Esophagus (tissue), 2 donors: ENCODE data around the gene GBP1. TPM values are rescaled to one million over a fixed set of nuclear protein-coding genes. Genes with fewer than 3 reads are reported as not detected.

Experiments
- H3K27ac ChIP-seq, 2 donors: one replicate each; pipeline ENCODE4 v1.5.1; 2013; ENCODE audit warnings: low read depth in 2 of 2, mild to moderate bottlenecking in 2 of 2, inconsistent platforms in 1 of 2, low read length in 1 of 2, moderate library complexity in 1 of 2
- H3K27me3 ChIP-seq, 2 donors: one replicate each; pipeline ENCODE4 v1.6.1; 2013; ENCODE audit warnings: low read length in 2 of 2, control low read depth in 1 of 2, mild to moderate bottlenecking in 1 of 2; ENCODE audit not compliant: insufficient read depth in 2 of 2, control insufficient read depth in 1 of 2
- H3K36me3 ChIP-seq, 2 donors: one replicate each; pipeline ENCODE4 v1.6.1; 2013; ENCODE audit warnings: low read length in 1 of 2; ENCODE audit not compliant: control insufficient read depth in 2 of 2, insufficient read depth in 2 of 2
- H3K4me1 ChIP-seq, 2 donors: one replicate each; pipeline ENCODE4 v1.6.1; 2013; ENCODE audit warnings: low read length in 1 of 2; ENCODE audit not compliant: control insufficient read depth in 2 of 2, insufficient read depth in 2 of 2
- H3K4me3 ChIP-seq, 2 donors: one replicate each; pipeline ENCODE4 v1.5.1; 2013; ENCODE audit warnings: low read length in 2 of 2, mild to moderate bottlenecking in 2 of 2, low read depth in 1 of 2, moderate library complexity in 1 of 2
- H3K9me3 ChIP-seq, 2 donors: one replicate each; pipeline ENCODE4 v1.6.1; 2013; ENCODE audit warnings: mild to moderate bottlenecking in 2 of 2, low read depth in 1 of 2, low read length in 1 of 2, moderate library complexity in 1 of 2; ENCODE audit not compliant: control insufficient read depth in 2 of 2, insufficient read depth in 1 of 2
- WGBS, 2 donors: extraction: QIAGEN DNeasy Blood & Tissue Kit; methylation state at CpG; one replicate each; pipeline ENCODE4 v1.1.7; 2013; 5-methylcytosine and 5-hydroxymethylcytosine counted together
- polyA plus RNA-seq, 2 donors: library from polyadenylated mRNA; stranded (reverse); fragments of 200-250 nt; gene quantifications; one replicate each; pipeline ENCODE4 v1.2.3, GENCODE V29; 2013
- donor health status: healthy with polysubstance abuse.
- donor health status: Bipolar disorder and iron deficiency.

Gene GBP1
- 10 to 100 TPM; 10.1 to 13.7 TPM for polyA plus RNA-seq

- Histone ChIP-seq H3K9me3 (no peaks in the 10 kb centered on the region), H3K36me3 (no peaks in the 10 kb centered on the region), H3K4me3 (peak within 1 kb of the TSS; percentile 40 to 63), H3K4me1 (no peaks in the 10 kb centered on the region), H3K27ac (peak within 1 kb of the TSS; percentile 70 to 81), H3K27me3 (no peaks in the 10 kb centered on the region)
- WGBS, 2 donors = 18 to 22% methylated on average over 4 of the region's 4 CpGs
These were observed at the start of gene GBP1 for GRCh38 chr1:89065079-89065868. TSS of gene GBP1 (minus strand) at chr1:89065208. CDS start at chr1:89063234, 1,974 bp downstream.

GRCh38 chr1:89114662-89115061 lies 49.7 kb upstream of the GBP1 start:
- WGBS, 2 donors = 74 to 78% methylated on average over 2 of the region's 2 CpGs

GRCh38 chr1:89112871-89113613 lies 48.0 kb upstream of the GBP1 start:
- H3K9me3 ChIP-seq = no peaks in the 10 kb centered on the region
- WGBS, 2 donors = 80 to 82% methylated on average over 5 of the region's 5 CpGs
- no peaks in the 10 kb centered on the region for H3K27me3 ChIP-seq
- no peak overlapping the region for H3K27ac ChIP-seq
- peaks cover 14 to 18% of the 10 kb centered on the region in 2 donors for H3K36me3 ChIP-seq
- no peak overlapping the region for H3K4me3 ChIP-seq
- no peaks in the 10 kb centered on the region for H3K4me1 ChIP-seq

More at GRCh38 chr1:89114662-89115061, 49.7 kb upstream of the GBP1 start:
- Histone ChIP-seq H3K36me3 (peaks cover 14 to 20% of the 10 kb centered on the region in 2 donors), H3K4me3 (no peak overlapping the region), H3K4me1 (no peaks in the 10 kb centered on the region), H3K27ac (no peak overlapping the region), H3K9me3 (no peaks in the 10 kb centered on the region), H3K27me3 (no peaks in the 10 kb centered on the region)

GRCh38 chr1:89104687-89105086 lies 39.7 kb upstream of the GBP1 start:
- Histone ChIP-seq H3K36me3 (peaks cover 6 to 9% of the 10 kb centered on the region in 2 donors), H3K9me3 (no peaks in the 10 kb centered on the region), H3K4me3 (no peak overlapping the region), H3K27ac (no peak overlapping the region), H3K4me1 (no peaks in the 10 kb centered on the region), H3K27me3 (no peaks in the 10 kb centered on the region)
- 94 to 97% methylated on average over 17 of the region's 17 CpGs for WGBS, 2 donors

GRCh38 chr1:89104147-89104546 lies 39.1 kb upstream of the GBP1 start:
- H3K27me3 ChIP-seq = no peaks in the 10 kb centered on the region
- H3K9me3 ChIP-seq = no peaks in the 10 kb centered on the region
- no peak overlapping the region for H3K4me3 ChIP-seq
- H3K36me3 ChIP-seq = peaks cover 6 to 9% of the 10 kb centered on the region in 2 donors
- H3K4me1 ChIP-seq = no peaks in the 10 kb centered on the region
- WGBS, 2 donors = 69 to 73% methylated on average over 2 of the region's 2 CpGs
- no peak overlapping the region for H3K27ac ChIP-seq

- H3K27ac ChIP-seq = no peak overlapping the region
- no peaks in the 10 kb centered on the region for H3K27me3 ChIP-seq
- no peak overlapping the region for H3K4me3 ChIP-seq
- no peaks in the 10 kb centered on the region for H3K9me3 ChIP-seq
- peaks cover 3 to 6% of the 10 kb centered on the region in 2 donors for H3K36me3 ChIP-seq
- no peaks in the 10 kb centered on the region for H3K4me1 ChIP-seq
These were observed 37.0 kb upstream of the GBP1 start for GRCh38 chr1:89102021-89102420.

GRCh38 chr1:89100412-89100811 lies 35.4 kb upstream of the GBP1 start:
- no peaks in the 10 kb centered on the region for H3K36me3 ChIP-seq
- WGBS, 2 donors = 92 to 93% methylated on average over 3 of the region's 3 CpGs
- H3K9me3 ChIP-seq = no peaks in the 10 kb centered on the region
- H3K4me3 ChIP-seq = no peak overlapping the region
- no peaks in the 10 kb centered on the region for H3K27me3 ChIP-seq
- H3K27ac ChIP-seq = no peak overlapping the region
- H3K4me1 ChIP-seq = no peaks in the 10 kb centered on the region

- Histone ChIP-seq H3K4me1 (no peaks in the 10 kb centered on the region), H3K27me3 (no peaks in the 10 kb centered on the region), H3K4me3 (no peak overlapping the region), H3K9me3 (no peaks in the 10 kb centered on the region), H3K36me3 (no peaks in the 10 kb centered on the region), H3K27ac (no peak overlapping the region)
- 77 to 82% methylated on average over 3 of the region's 3 CpGs for WGBS, 2 donors
These were observed 33.8 kb upstream of the GBP1 start for GRCh38 chr1:89098857-89099256.

GRCh38 chr1:89095737-89096136 lies 30.7 kb upstream of the GBP1 start:
- Histone ChIP-seq H3K9me3 (no peaks in the 10 kb centered on the region), H3K36me3 (no peaks in the 10 kb centered on the region), H3K4me1 (no peaks in the 10 kb centered on the region), H3K27me3 (no peaks in the 10 kb centered on the region), H3K27ac (no peak overlapping the region), H3K4me3 (no peak overlapping the region)
- 84 to 89% methylated on average over 2 of the region's 2 CpGs for WGBS, 2 donors
